Prostate gland (tissue), 2 donors: Measurements from ENCODE around the gene C1QC.

Experiments
- CTCF ChIP-seq, 4 experiments: fragments of 200-600 bp in 2 of 4; fragments of 450-650 bp in 2 of 4; sonication (generic) in 2 of 4; IDR thresholded peaks; 1 replicate in 3 of 4; 2 replicates in 1 of 4; pipeline ENCODE4 v1.5.1; 2016 to 2019; ENCODE audit warnings: antibody characterized with exemption in 4 of 4, mild to moderate bottlenecking in 2 of 4, moderate library complexity in 2 of 4
- POLR2AphosphoS5 ChIP-seq: sonication (generic); formaldehyde crosslinking; IDR thresholded peaks from one replicate; pipeline ENCODE4 v1.6.1; 2017; ENCODE audit warnings: antibody characterized with exemption

- TF ChIP-seq POLR2AphosphoS5 (no peak), CTCF (IDR thresholded peaks at IDR 0.05) (no peak)
Measured at GRCh38 chr1:22628698-22629444, 14.6 kb upstream of the C1QC start.
